HG03457 (cell line): ENCODE measurements around the gene ACAN.
A peak's percentile ranks its signal among the peaks of the same experiment; 100 is the strongest.

Experiments used
- ATAC-seq: cut with Tn5 transposase; IDR thresholded peaks from one replicate; pipeline ENCODE4 v1.9.1; 2021; ENCODE audit warnings: moderate number of reproducible peaks; ENCODE audit not compliant: unreplicated experiment

Gene ACAN

GRCh38 chr15:88900982-88901418, 97.8 kb downstream of the ACAN start:
- no peak for ATAC-seq

- ATAC-seq: no peak
Observed at GRCh38 chr15:88901508-88902220, 98.4 kb downstream of the ACAN start.

GRCh38 chr15:88902221-88902835, 99.1 kb downstream of the ACAN start:
- ATAC-seq: no peak

GRCh38 chr15:88902846-88903245, 99.6 kb downstream of the ACAN start:
- no peak for ATAC-seq

GRCh38 chr15:88904257-88904623, 101.0 kb downstream of the ACAN start:
- no peak for ATAC-seq

- no peak for ATAC-seq
Observed at GRCh38 chr15:88904624-88905327, 101.5 kb downstream of the ACAN start.

- ATAC-seq: no peak
Observed at GRCh38 chr15:88905576-88905975, 102.3 kb downstream of the ACAN start.

- no peak for ATAC-seq
Observed at GRCh38 chr15:88906130-88906529, 102.9 kb downstream of the ACAN start.

GRCh38 chr15:88906551-88906950, 103.3 kb downstream of the ACAN start:
- ATAC-seq: no peak

- no peak for ATAC-seq
Observed at GRCh38 chr15:88907111-88907510, 103.9 kb downstream of the ACAN start.

- no peak for ATAC-seq
Observed at GRCh38 chr15:88908123-88908522, 104.9 kb downstream of the ACAN start.

- no peak for ATAC-seq
Observed at GRCh38 chr15:88908697-88909621, 105.7 kb downstream of the ACAN start.

- ATAC-seq: no peak
Observed at GRCh38 chr15:88909956-88910831, 107.0 kb downstream of the ACAN start.

GRCh38 chr15:88911766-88912118, 108.5 kb downstream of the ACAN start:
- ATAC-seq: no peak

GRCh38 chr15:88912500-88912921, 109.3 kb downstream of the ACAN start:
- ATAC-seq: no peak

- peak; percentile 54 for ATAC-seq
Observed at GRCh38 chr15:88913017-88913849, 110.0 kb downstream of the ACAN start, which contains the start of gene MFGE8. Gene MFGE8 (minus strand): TSS chr15:88913379. CDS start chr15:88913319, 60 bp downstream.

GRCh38 chr15:88913850-88914169, 110.6 kb downstream of the ACAN start:
- no peak for ATAC-seq

GRCh38 chr15:88915354-88915753, 112.1 kb downstream of the ACAN start:
- ATAC-seq: no peak

- ATAC-seq: no peak
Observed at GRCh38 chr15:88917760-88918159, 114.5 kb downstream of the ACAN start.
